ENCODE results near the gene KRTAP9-1.
"Not testable (repeated sequence)": the region's sequence is repeated elsewhere in the genome, so short reads cannot be mapped to it uniquely, and the experiment has no call there.

The KRTAP9-1 gene

GRCh38 chr17:41178843-41179616, 10.7 kb upstream of the KRTAP9-1 start:
- no peak for DNase-seq (ENCODE audit: low read depth in 1 of 2, low spot score in 1 of 2)

DNA sequence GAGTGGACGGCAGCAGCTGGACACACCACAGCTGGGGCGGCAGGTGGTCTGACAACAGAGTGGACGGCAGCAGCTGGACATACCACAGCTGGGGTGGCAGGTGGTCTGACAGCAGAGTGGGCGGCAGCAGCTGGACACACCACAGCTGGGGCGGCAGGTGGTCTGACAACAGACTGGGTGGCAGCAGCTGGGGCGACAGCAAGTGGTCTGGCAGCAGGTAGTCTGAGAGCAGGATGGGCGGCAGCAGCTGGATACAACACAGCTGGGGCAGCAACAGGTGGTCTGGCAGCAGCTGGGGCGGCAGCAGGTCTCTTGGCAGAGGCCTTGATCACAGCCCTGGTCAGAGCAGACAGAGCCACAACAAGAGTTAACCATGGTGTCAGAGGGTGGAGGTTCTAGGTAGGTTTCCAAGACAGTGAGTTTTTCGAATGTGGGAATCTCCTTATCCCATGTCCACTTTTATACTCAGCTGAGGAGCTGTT, 5.2 kb upstream of the KRTAP9-1 start, which contains the start of gene KRTAP4-1:
Gene KRTAP4-1, minus strand, starts transcription at position 432 of the 482 bp plus-strand sequence. Its CDS starts 57 bp downstream, at position 375.
- no peak for DNase-seq (ENCODE audit: low read depth in 1 of 2, low spot score in 1 of 2)

- DNase-seq (ENCODE audit: low read depth in 1 of 2, low spot score in 1 of 2): no peak
Measured at GRCh38 chr17:41185001-41185400, 4.7 kb upstream of the KRTAP9-1 start.

DNA sequence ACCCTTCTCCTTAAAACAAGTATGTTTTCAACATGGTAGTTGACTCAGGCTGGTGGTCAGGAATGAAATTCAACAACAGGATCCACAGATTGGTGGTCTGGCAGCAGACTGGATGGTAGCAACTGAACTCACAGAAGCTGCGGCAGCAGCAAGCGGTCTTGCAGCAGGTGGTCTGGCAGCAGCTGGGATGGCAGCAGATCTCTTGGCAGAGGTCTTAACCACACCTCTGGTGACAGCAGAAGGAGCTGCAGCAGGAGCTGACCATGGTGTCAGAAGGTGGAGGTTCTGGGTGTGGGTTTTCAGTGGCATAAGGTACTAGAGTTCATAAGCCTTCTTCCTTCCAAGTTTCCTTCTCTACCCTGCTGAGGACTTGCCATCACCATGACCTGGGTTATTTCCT, 2.8 kb upstream of the KRTAP9-1 start:
- no peak for DNase-seq (ENCODE audit: low read depth in 1 of 2, low spot score in 1 of 2)

GRCh38 chr17:41190328-41190727, 641 bp downstream of the KRTAP9-1 start:
- DNase-seq (ENCODE audit: low read depth in 1 of 2, low spot score in 1 of 2): no peak

DNA sequence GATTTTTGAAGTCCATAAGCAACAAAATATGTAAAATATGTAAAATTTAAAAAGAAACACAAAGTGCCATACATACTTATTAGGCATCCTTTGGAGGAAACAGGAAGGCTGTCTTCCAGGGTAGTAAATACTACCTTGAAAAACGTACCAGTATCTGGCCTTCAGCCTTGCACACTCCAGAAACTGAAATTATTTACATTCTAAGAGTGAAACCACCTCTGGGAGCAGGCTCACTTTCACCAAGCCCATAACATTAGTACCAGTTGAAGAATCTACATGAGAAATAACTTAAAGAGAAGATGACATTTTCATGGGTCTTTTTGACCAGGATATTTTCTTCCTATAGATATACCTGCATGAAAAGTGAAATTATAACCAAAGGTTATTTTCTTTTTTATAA, 6.4 kb downstream of the KRTAP9-1 start:
- DNase-seq (ENCODE audit: low read depth in 1 of 2, low spot score in 1 of 2): no peak

DNA sequence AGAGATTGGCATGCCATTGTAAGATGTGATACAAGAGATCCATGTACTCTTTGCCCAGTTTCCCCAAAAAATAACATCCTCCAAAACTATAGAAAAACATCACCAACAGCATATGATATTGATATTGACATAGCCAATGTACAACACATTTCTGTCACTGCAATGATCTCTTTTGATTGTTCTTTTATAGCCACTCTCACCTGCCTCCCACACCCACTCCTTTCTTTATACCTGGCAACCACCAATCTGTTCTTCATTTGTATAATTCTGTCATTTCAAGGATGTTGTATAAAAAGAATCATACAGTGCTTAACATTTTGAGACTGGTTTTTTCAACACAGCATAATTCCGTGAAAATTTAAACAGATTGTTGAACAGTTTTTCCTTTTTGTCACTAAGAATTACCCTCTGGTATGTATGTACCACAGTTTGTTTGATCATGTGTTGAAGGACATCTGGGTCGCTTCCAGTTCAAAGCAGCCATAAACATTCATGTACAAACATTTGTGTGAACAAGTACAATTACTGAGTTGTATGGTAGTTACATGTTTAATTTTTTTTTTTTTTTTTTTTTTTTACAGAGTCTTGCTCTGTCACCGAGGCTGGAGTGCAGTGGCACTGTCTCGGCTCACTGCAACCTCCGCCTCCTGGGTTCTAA, 9.9 kb downstream of the KRTAP9-1 start:
- DNase-seq (ENCODE audit: low read depth in 1 of 2, low spot score in 1 of 2): no peak

DNA sequence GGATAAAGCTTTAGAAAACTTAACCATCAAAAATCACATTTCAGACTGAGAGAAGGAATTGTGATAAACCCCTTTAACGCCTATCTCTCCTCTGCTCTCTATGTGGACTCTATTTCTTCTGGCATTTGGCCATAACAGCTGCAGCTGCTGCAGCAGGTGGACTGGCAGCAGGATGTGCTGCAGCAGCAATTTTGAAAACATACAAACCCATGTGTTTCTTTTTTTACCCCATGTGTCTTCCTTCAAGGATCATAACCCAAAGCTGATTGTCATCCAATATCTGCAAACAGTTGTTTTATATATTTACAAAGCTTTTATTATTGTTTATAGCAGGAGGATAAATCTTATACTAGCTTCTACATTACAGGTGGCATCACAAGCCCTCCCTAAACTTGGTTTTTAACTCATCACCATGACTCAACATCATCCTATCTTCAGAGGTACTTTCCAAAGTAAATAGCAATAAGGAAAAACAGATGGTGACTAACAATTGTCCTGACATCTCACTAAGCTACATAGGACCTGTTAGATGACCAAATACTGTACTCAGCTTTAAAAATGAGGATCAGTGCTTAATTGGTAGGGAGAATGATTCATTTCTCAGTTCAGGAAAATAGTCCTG, 22.3 kb downstream of the KRTAP9-1 start:
- no peak for DNase-seq (ENCODE audit: low read depth in 1 of 2, low spot score in 1 of 2)

GRCh38 chr17:41212524-41213169, 23.0 kb downstream of the KRTAP9-1 start:
- no peak for DNase-seq (ENCODE audit: low read depth in 1 of 2, low spot score in 1 of 2)

DNA sequence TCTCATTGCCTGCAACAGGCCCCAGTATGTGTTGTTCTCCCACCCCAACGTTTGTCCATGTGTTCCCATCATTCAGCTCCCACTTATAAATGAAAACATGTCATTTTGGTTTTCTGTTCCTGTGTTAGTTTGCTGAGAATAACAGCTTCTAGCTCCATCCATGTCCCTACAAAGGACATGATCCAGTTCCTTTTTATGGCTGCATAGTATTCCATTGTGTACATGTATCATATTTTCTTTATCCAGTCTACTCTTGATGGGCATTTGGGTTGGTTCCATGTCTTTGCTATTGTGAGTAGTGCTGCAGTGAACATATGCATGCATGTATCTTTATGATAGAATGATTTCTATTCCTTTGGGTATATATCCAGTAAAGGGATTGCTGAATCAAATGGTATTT, 26.0 kb downstream of the KRTAP9-1 start:
- no peak for DNase-seq (ENCODE audit: low read depth in 1 of 2, low spot score in 1 of 2)

GRCh38 chr17:41223821-41224220, 34.1 kb downstream of the KRTAP9-1 start:
- DNase-seq (ENCODE audit: low read depth in 1 of 2, low spot score in 1 of 2): no peak

DNA sequence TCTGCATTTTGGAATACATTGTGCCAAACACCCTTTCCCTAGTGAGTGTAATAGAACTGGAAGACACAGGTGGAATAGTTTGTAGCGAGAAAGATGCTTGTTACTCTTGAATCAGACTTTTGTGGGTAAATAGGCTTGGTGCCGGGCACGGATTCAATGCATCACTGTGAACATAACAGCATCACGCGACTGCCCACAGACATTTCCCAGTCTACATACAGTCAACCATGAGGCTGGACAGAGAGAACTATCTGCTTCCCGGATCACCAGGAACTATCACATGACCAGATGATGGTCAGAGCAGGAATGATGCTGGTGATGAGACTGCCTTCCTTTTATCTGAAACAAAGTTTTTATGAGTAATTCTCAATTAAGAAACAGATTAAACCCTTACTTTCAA, 36.4 kb downstream of the KRTAP9-1 start:
- no peak for DNase-seq (ENCODE audit: low read depth in 1 of 2, low spot score in 1 of 2)

DNA sequence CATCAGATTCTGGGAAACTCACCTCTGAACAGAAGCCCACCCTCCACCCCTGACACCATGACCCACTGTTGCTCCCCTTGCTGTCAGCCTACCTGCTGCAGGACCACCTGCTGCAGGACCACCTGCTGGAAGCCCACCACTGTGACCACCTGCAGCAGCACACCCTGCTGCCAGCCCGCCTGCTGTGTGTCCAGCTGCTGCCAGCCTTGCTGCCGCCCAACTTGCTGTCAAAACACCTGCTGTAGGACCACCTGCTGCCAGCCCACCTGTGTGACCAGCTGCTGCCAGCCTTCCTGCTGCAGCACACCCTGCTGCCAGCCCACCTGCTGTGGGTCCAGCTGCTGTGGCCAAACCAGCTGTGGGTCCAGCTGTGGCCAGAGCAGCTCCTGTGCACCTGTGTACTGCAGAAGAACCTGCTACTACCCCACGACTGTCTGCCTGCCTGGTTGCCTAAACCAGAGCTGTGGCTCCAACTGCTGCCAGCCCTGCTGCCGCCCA, 37.0 kb downstream of the KRTAP9-1 start, which contains the start of gene KRTAP9-2:
Gene KRTAP9-2, plus strand, starts transcription at position 51 of the 498 bp plus-strand sequence. Its CDS starts 7 bp downstream, at position 58.
- not testable (repeated sequence) for DNase-seq (ENCODE audit: low read depth in 1 of 2, low spot score in 1 of 2)

GRCh38 chr17:41230094-41230493, 40.4 kb downstream of the KRTAP9-1 start:
- DNase-seq (ENCODE audit: low read depth in 1 of 2, low spot score in 1 of 2): no peak

- DNase-seq (ENCODE audit: low read depth in 1 of 2, low spot score in 1 of 2): no peak
Measured at GRCh38 chr17:41231731-41232130, 42.0 kb downstream of the KRTAP9-1 start.

DNA sequence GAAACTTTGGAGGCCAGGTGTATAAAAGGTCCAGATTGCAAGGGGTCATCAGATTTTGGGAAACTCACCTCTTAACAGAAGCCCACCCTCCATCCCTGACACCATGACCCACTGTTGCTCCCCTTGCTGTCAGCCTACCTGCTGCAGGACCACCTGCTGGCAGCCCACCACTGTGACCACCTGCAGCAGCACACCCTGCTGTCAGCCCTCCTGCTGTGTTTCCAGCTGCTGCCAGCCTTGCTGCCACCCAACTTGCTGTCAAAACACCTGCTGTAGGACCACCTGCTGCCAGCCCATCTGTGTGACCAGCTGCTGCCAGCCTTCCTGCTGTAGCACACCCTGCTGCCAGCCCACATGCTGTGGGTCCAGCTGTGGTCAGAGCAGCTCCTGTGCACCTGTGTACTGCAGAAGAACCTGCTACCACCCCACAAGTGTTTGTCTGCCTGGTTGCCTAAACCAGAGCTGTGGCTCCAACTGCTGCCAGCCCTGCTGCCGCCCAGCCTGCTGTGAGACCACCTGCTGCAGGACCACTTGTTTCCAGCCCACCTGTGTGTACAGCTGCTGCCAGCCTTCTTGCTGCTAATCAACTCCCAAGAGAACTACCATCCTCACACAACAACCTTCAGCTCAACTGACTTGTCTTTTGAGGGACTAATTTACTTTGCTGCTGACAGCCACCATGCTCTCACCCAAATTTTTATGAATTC, 42.9 kb downstream of the KRTAP9-1 start, which contains the start of gene KRTAP9-3:
Gene KRTAP9-3, plus strand, starts transcription at position 51 of the 707 bp plus-strand sequence. Its CDS starts 53 bp downstream, at position 104.
- not testable (repeated sequence) for DNase-seq (ENCODE audit: low read depth in 1 of 2, low spot score in 1 of 2)

DNA sequence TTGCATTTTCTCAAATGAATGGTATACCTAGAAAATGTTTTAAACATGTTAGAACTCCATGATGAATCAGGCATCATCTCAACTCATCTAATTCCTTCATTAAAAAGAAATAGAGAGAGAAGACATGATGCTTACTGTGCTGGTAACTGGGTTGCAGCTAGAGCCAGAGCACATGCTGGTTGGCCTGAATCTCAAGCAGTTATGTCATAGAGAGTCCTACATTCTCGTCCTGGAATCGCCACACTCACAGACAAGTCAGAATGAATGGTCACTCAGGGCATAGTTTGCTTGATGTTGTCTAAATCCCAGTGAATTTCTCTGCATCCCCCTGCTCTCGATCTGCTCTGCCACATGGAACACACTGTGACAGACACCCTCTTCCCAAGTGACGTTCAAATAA, 47.4 kb downstream of the KRTAP9-1 start:
- DNase-seq (ENCODE audit: low read depth in 1 of 2, low spot score in 1 of 2): not testable (repeated sequence)

DNA sequence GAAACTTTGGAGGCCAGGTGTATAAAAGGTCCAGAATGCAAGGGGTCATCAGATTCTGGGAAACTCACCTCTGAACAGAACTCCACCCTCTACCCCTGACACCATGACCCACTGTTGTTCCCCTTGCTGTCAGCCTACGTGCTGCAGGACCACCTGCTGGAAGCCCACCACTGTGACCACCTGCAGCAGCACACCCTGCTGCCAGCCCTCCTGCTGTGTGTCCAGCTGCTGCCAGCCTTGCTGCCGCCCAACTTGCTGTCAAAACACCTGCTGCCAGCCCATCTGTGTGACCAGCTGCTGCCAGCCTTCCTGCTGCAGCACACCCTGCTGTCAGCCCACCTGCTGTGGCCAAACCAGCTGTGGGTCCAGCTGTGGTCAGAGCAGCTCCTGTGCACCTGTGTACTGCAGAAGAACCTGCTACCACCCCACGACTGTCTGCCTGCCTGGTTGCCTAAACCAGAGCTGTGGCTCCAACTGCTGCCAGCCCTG, 48.3 kb downstream of the KRTAP9-1 start, which contains the start of gene KRTAP9-8:
Gene KRTAP9-8, plus strand, starts transcription at position 51 of the 489 bp plus-strand sequence. Its CDS starts 53 bp downstream, at position 104.
- DNase-seq (ENCODE audit: low read depth in 1 of 2, low spot score in 1 of 2): not testable (repeated sequence)

Measured in activated CD4-positive, alpha-beta T cell treated with anti-CD3 and anti-CD28 coated beads, Interleukin-2, amount 50 U/mL, for 24 hours (primary cell).